ENCODE measurements around the gene CD55. TPM values are rescaled to one million over a fixed set of nuclear protein-coding genes. Genes with fewer than 3 reads are reported as not detected.

Gene CD55
- total RNA-seq, 2 experiments from 2014 or later = 100 to 102 TPM

GRCh38 chr1:207404849-207405525 lies 83.5 kb downstream of the CD55 start:
- peak; percentile 87 for TF ChIP-seq CTCF (IDR thresholded peaks at IDR 0.05)
- Mint-ChIP-seq H3K27ac (no peak overlapping the region), H3K36me3 (ENCODE audit: low read depth) (no peaks in the 10 kb centered on the region), H3K4me3 (no peak overlapping the region), H3K27me3 (peaks cover 5% of the 10 kb centered on the region), H3K4me1 (ENCODE audit: low read depth) (peaks cover 20% of the 10 kb centered on the region), H3K9me3 (peaks cover 5% of the 10 kb centered on the region)
- intact Hi-C loops (cut with micrococcal nuclease) = loop anchor here (2.0 to 10.0 kb wide), 4 partner anchors 68 to 320 kb away; partner anchors contain the start of gene CD55
- DNase-seq = no peak
- POLR2A ChIA-PET = interaction anchor here (0.7 to 2.3 kb wide), 3 partner anchors 68 to 83 kb away, joined by 3 to 11 read pairs (median 4); partner anchors contain the start of gene CD55
- ATAC-seq = peak; percentile 86
- CTCF ChIA-PET = interaction anchor here (0.6 to 3.1 kb wide), 49 partner anchors 9 to 355 kb away, joined by 3 to 38 read pairs (median 4); partner anchors contain the start of genes C4BPB, CD55, CR1 and CR2

GRCh38 chr1:207405814-207406213 lies 84.3 kb downstream of the CD55 start:
- Mint-ChIP-seq H3K4me1 (ENCODE audit: low read depth) (peaks cover 20% of the 10 kb centered on the region), H3K4me3 (no peak overlapping the region), H3K9me3 (peaks cover 7% of the 10 kb centered on the region), H3K36me3 (ENCODE audit: low read depth) (no peaks in the 10 kb centered on the region), H3K27ac (no peak overlapping the region), H3K27me3 (peaks cover 5% of the 10 kb centered on the region)
- DNase-seq (no peak), ATAC-seq (no peak)
- CTCF ChIA-PET = interaction anchor here (0.7 to 3.1 kb wide), 31 partner anchors 8 to 424 kb away, joined by 3 to 38 read pairs (median 4); partner anchors contain the start of genes C4BPB, CD55, CR1 and CR2
- intact Hi-C loops (cut with micrococcal nuclease) = loop anchor here (2.0 to 10.0 kb wide), 4 partner anchors 69 to 321 kb away; partner anchors contain the start of gene CD55
- no peak for TF ChIP-seq CTCF (IDR thresholded peaks at IDR 0.05)
- POLR2A ChIA-PET = interaction anchor here (1.2 to 2.3 kb wide), 2 partner anchors 69 to 84 kb away, joined by 3 to 11 read pairs; partner anchors contain the start of gene CD55

GRCh38 chr1:207407655-207408260 lies 86.3 kb downstream of the CD55 start:
- peaks cover 7% of the 10 kb centered on the region for H3K9me3 Mint-ChIP-seq
- H3K4me3 Mint-ChIP-seq = no peak overlapping the region
- intact Hi-C loops (cut with micrococcal nuclease) = loop anchor here (5.0 to 10.0 kb wide), 3 partner anchors 70 to 223 kb away; partner anchors contain the start of gene CD55
- DNase-seq (no peak), ATAC-seq (peak; percentile 24)
- H3K36me3 Mint-ChIP-seq (ENCODE audit: low read depth) = no peaks in the 10 kb centered on the region
- peaks cover 5% of the 10 kb centered on the region for H3K27me3 Mint-ChIP-seq
- no peak for TF ChIP-seq CTCF (IDR thresholded peaks at IDR 0.05)
- H3K27ac Mint-ChIP-seq = no peak overlapping the region
- H3K4me1 Mint-ChIP-seq (ENCODE audit: low read depth) = peaks cover 35% of the 10 kb centered on the region
- POLR2A ChIA-PET = interaction anchor here (0.8 to 1.9 kb wide), 2 partner anchors 71 kb away, joined by 3 to 4 read pairs; no protein-coding TSS in a partner anchor
- CTCF ChIA-PET = interaction anchor here (0.9 to 1.9 kb wide), 4 partner anchors 15 to 323 kb away, joined by 3 to 5 read pairs (median 4); no protein-coding TSS in a partner anchor

Other genes with a start within 250 kb of the CD55 start
- gene C4BPB, start 232.8 kb upstream of the CD55 start, total RNA-seq = 1 to 10 TPM; 2.1 to 2.2 TPM
- not detected for gene C4BPA, start 217.4 kb upstream of the CD55 start, total RNA-seq
- 1 to 10 TPM; 1.9 to 2.1 TPM for gene CR2, start 132.7 kb downstream of the CD55 start, total RNA-seq
- gene CR1, start 174.5 kb downstream of the CD55 start, total RNA-seq = under 1 TPM; 0.14 to 0.18 TPM

Measured in activated CD8-positive, alpha-beta T cell treated with anti-CD3 and anti-CD28 coated beads for 36 hours (primary cell).